Right atrium auricular region (tissue), 2 donors: Measurements from ENCODE around the gene C1orf122. TPM values are rescaled to one million over a fixed set of nuclear protein-coding genes. Genes with fewer than 3 reads are reported as not detected.

ENCODE experiments used
- DNase-seq: peaks from one replicate; pipeline ENCODE4 v3.0.0-alpha.2; 2019; ENCODE audit warnings: low spot score
- H3K27ac ChIP-seq, 2 donors: fragments of 200-600 bp; sonication (generic); 1 replicate in 1 of 2; 2 replicates in 1 of 2; pipeline ENCODE4 v1.5.1; 2016 to 2019
- H3K27me3 ChIP-seq, 2 donors: fragments of 200-600 bp; sonication (generic); one replicate each; pipeline versions ENCODE4 v1.5.1 to v1.6.0; 2017 to 2019
- H3K36me3 ChIP-seq: fragments of 200-600 bp; sonication (generic); one replicate; pipeline ENCODE4 v1.5.1; 2016
- H3K4me1 ChIP-seq, 2 donors: fragments of 200-600 bp; sonication (generic); one replicate each; pipeline versions ENCODE4 v1.5.1 to v1.6.0; 2017 to 2019
- H3K4me3 ChIP-seq, 2 donors: fragments of 200-600 bp; sonication (generic); 1 replicate in 1 of 2; 2 replicates in 1 of 2; pipeline ENCODE4 v1.5.1; 2017 to 2019; ENCODE audit warnings: mild to moderate bottlenecking in 1 of 2, moderate library complexity in 1 of 2
- H3K9me3 ChIP-seq, 2 donors: fragments of 200-600 bp; sonication (generic); one replicate each; pipeline ENCODE4 v1.5.1; 2019
- CTCF ChIP-seq, 2 donors: fragments of 200-600 bp; sonication (generic); IDR thresholded peaks; one replicate each; pipeline ENCODE4 v1.5.1; 2019; ENCODE audit warnings: antibody characterized with exemption in 2 of 2
- total RNA-seq, 2 donors: library from RNA; depleted of rRNA; stranded (reverse); fragments of >200 nt; gene quantifications; one replicate each; pipeline ENCODE4 v1.1.0, GENCODE V29; 2016

Gene C1orf122
- total RNA-seq, 2 donors from 2014 or later = 71.5 to 89.3 TPM

- no peak for TF ChIP-seq CTCF (IDR thresholded peaks at IDR 0.05)
- no peaks in the 10 kb centered on the region for H3K27me3 ChIP-seq
- H3K36me3 ChIP-seq = no peaks in the 10 kb centered on the region
- no peaks in the 10 kb centered on the region for H3K9me3 ChIP-seq
- H3K27ac ChIP-seq = no peak overlapping the region
- DNase-seq = no peak
- H3K4me1 ChIP-seq = no peaks in the 10 kb centered on the region
- H3K4me3 ChIP-seq = no peak overlapping the region
Measured at GRCh38 chr1:37778654-37779053, 28.9 kb upstream of the C1orf122 start.

GRCh38 chr1:37782491-37782890 is 25.1 kb upstream of the C1orf122 start:
- no peaks in the 10 kb centered on the region for H3K9me3 ChIP-seq
- no peak overlapping the region for H3K4me3 ChIP-seq
- DNase-seq = no peak
- no peaks in the 10 kb centered on the region for H3K27me3 ChIP-seq
- no peaks in the 10 kb centered on the region for H3K36me3 ChIP-seq
- H3K4me1 ChIP-seq = no peaks in the 10 kb centered on the region
- TF ChIP-seq CTCF (IDR thresholded peaks at IDR 0.05) = no peak
- no peak overlapping the region for H3K27ac ChIP-seq

- TF ChIP-seq CTCF (IDR thresholded peaks at IDR 0.05) = no peak
- H3K27me3 ChIP-seq = no peaks in the 10 kb centered on the region
- no peak overlapping the region for H3K27ac ChIP-seq
- peaks cover 0 to 17% of the 10 kb centered on the region in 2 donors for H3K4me1 ChIP-seq
- no peaks in the 10 kb centered on the region for H3K36me3 ChIP-seq
- H3K9me3 ChIP-seq = no peaks in the 10 kb centered on the region
- DNase-seq = no peak
- peak overlapping the region; percentile 44 to 57 for H3K4me3 ChIP-seq
Measured at GRCh38 chr1:37792943-37793686, 14.5 kb upstream of the C1orf122 start.

GRCh38 chr1:37793773-37794371 is 13.7 kb upstream of the C1orf122 start, which contains the start of gene MANEAL:
Gene MANEAL (plus strand): TSS chr1:37793847. CDS start chr1:37794183, 336 bp downstream.
- H3K9me3 ChIP-seq = no peaks in the 10 kb centered on the region
- no peak for DNase-seq
- no peak for TF ChIP-seq CTCF (IDR thresholded peaks at IDR 0.05)
- peak within 1 kb of the TSS; percentile 44 to 57 for H3K4me3 ChIP-seq
- H3K27ac ChIP-seq = no peak within 1 kb of the TSS
- no peaks in the 10 kb centered on the region for H3K36me3 ChIP-seq
- peaks cover 0 to 17% of the 10 kb centered on the region in 2 donors for H3K4me1 ChIP-seq
- H3K27me3 ChIP-seq = no peaks in the 10 kb centered on the region

- no peak for DNase-seq
Measured at GRCh38 chr1:37794372-37795339, 12.9 kb upstream of the C1orf122 start.

More at GRCh38 chr1:37794372-37795339, 12.9 kb upstream of the C1orf122 start:
- Histone ChIP-seq H3K4me3 (peak overlapping the region; percentile 11 to 57), H3K4me1 (peaks cover 0 to 17% of the 10 kb centered on the region in 2 donors), H3K36me3 (no peaks in the 10 kb centered on the region), H3K27me3 (no peaks in the 10 kb centered on the region), H3K9me3 (no peaks in the 10 kb centered on the region), H3K27ac (no peak overlapping the region)
- TF ChIP-seq CTCF (IDR thresholded peaks at IDR 0.05) = no peak
